T-helper 9 cell (primary cell): ENCODE measurements around the gene LRCH4.
"Not testable (repeated sequence)": the region's sequence is repeated elsewhere in the genome, so short reads cannot be mapped to it uniquely, and the experiment has no call there.

Source experiments
- DNase-seq: peaks from one replicate; pipeline ENCODE4 v3.0.0-alpha.2; 2020

LRCH4 gene

GRCh38 chr7:100567031-100567730 lies 18.7 kb downstream of the LRCH4 start:
- no peak for DNase-seq

GRCh38 chr7:100566018-100566531 lies 19.9 kb downstream of the LRCH4 start:
- no peak for DNase-seq

DNA sequence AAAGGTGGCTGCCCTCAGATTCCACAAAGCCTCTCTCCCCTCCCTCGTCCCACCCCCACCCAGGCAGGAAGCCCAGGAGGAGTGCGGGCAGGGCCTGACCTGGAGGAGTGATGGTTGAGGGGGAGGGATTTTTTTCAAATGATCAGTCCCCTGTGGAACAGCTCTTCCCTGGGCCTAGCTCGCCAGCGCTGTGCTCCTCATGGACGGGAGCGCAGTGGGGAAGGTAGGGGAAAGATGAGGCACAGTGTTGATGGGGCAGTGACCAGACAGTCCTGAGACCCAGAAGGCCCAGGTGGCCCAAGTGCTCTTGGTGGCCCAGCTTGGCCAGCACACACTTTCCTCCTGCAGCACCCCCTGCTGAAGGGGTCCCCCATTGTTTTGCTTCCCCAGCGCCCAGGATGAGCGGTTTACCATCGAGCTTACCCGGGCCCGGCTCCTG lies 20.8 kb downstream of the LRCH4 start:
- DNase-seq: no peak

DNA sequence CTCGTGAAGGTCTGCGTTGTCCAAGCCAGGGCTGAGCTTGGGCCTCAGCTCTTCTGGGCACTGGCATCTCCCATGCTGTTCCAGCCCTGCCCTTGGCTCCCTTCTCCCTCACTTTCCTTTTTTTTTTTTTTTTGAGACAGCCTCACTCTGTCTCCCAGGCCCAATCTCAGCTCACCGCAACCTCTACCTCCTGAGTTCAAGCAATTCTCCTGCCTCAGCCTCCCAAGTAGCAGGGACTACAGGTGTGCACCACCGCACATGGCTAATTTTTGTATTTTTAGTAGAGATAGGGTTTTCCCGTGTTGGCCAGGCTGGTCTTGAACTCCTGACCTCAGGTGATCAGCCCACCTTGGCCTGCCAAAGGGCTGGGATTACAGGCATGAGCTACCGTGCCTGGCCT lies 21.5 kb downstream of the LRCH4 start:
- not testable (repeated sequence) for DNase-seq

DNA sequence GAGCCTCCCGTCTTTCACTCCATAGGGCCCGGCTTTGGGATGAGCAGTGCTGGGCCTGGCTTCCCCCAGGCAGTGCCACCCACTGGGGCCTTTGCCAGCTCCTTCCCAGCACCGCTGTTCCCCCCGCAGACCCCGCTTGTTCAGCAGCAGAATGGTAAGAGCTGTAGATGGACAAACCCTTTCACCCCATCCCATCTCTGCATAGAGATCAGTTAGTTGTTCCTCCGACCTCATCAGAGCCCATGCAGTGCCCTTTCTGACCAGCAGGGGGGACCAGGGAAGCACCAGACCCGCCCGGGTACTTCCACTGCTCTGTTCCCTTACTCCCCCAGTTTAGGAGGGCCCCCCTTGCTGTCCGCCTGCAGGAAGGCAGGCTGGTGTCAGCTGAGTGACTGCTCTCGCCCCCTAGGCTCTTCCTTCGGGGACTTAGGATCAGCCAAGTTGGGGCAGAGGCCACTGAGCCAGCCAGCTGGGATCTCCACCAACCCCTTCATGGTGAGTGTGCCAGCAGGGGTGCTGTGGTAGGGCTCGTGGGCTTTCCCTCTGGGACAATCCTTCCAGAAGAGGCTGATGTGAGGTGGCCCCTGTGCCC lies 22.0 kb downstream of the LRCH4 start:
- peak; percentile 83 for DNase-seq

DNA sequence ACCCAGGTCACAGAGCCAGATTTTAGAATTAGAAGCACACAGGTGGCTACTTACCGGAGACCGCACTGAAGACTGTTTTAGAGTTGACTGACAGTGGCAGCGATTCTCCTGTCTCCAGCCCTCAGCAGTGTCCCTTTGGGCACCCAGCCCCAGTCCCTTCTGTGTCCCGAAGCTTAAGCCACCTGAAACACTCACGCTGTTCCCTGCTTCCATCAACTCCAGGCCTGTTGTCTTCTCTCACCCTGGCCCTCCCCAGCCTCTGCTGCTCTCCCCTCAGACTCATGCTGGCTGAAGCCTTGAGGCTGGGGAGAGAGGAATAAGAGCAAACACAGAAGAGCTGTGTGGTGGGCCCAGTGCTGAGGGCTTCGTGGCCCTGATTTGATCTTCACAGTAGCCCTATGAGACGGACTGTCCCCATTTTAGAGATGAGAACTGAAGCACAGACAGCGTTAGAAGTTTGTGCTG lies 22.8 kb downstream of the LRCH4 start:
- DNase-seq: no peak

DNA sequence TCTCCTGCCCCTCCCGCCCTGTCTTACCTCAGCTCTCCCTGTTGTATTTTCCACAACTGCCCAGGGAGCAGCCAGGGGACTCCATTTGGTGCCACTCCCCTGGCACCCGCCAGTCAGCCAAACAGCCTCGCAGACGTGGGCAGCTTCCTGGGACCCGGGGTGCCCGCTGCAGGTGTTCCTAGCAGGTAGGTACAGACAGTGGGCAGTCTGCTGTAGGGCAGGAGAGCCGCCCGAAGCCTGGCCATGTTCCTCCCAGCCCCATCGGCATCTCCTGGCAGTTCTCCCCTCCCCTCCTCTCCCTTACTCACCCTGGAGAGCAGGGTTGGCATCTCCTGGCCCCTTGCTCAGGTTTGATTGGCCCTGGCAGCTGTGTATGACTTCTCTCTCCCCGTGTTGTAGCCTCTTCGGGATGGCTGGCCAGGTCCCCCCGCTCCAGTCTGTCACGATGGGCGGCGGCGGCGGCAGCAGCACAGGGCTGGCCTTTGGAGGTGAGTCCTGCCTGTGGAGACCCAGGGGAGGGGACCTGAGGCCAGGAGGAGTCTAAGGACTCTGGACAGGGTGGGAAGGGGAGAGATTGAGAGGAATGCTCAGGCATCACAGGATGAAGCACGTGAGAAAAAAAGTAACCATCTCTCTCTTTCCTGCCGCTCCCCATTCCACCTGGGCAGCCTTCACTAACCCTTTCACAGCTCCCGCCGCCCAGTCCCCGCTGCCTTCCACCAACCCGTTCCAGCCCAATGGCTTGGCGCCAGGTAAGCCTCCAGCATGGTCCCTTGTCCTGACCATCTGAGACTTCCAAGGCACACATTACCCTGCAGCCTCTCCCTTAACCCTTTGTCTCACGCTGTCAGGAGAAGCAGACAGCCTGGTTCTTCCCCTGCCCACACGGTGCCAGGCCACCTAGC lies 23.5 kb downstream of the LRCH4 start:
- no peak for DNase-seq

- no peak for DNase-seq
These were observed 24.3 kb downstream of the LRCH4 start for GRCh38 chr7:100561491-100562194.

GRCh38 chr7:100559127-100559526 lies 26.8 kb downstream of the LRCH4 start:
- DNase-seq: no peak

DNA sequence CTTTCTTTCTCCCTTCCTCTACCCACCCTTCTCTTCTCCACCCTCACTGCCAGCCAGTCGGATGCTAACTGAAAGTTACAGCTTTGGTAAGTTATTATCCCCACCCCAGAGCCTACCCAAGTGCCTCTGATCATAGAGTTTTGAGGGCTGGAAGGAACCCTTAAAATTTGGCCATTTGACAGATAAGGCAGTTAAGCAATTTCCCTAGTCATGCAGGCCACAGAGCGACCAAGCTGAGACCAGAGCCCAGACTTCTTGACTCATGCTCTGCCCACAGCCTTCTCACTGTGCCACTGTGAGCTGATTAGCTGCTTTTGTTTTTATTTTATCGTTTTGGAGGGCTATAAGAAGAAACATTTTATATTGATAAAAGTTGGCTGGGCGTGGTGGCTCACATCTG lies 29.4 kb downstream of the LRCH4 start:
- DNase-seq: no peak

DNA sequence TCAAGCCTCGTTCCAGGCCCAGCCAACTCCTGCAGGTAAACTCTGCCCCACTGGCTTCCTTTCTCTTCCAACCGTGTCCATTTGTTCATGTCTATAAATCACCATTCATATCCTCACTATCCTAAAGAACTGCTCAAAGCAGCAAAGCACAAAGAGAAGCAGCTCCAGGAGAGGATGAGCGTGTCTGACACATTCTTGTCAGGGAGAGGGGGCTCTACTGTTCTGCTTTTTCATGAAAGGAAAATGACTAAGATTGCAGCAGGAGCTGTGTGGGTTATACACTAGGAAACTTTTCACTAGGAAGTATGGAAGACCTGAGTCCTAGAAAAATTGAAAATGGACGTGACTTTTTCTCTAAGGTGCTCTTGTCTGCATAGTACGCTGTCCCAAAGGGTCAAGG lies 30.2 kb downstream of the LRCH4 start:
- no peak for DNase-seq

GRCh38 chr7:100553032-100553431 lies 32.9 kb downstream of the LRCH4 start:
- DNase-seq: no peak

- no peak for DNase-seq
These were observed 33.4 kb downstream of the LRCH4 start for GRCh38 chr7:100552532-100552931.

- not testable (repeated sequence) for DNase-seq
These were observed 37.5 kb downstream of the LRCH4 start for GRCh38 chr7:100548446-100548845.

GRCh38 chr7:100547872-100548271 lies 38.1 kb downstream of the LRCH4 start:
- no peak for DNase-seq

DNA sequence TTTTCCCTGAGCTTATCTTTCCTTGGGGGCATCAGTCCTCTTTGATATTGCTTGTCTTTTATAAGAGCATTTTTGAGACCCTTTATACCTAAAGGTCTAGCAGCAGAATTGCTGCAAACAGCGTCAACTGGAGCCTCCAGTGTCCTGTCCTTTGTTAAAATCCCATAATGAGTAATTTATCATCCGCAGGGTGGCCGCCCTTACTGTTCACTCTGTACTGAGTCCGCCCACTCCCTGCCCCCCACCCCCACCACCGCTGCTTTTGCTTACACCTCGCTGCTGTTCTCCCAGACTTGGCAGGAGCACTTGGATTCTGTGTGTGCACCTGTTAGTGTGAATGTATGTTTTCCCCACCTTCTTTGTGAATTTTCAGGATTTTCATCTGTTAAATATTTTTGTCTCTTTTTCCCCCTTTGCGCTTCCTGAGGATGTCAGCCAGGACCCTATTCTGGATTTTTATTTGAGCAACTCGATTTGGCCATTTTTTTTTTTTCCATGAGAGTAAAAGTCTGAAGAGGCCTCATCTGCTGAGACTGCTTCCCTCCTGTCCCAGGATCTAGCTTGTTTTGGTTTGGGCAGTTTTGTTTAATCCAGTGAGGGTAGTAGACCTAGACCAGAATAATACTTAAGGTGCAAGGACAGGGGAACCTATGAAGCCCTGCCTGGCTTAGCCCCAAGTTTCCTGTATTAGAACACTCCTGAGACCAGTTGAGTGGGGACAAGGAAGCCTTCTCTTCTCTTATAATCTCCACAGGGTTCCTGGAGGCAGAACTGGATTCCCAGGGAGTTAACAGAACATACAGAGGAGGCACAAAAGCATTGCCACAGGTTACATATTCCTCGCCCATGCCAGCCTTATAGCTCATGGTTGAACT lies 38.8 kb downstream of the LRCH4 start:
- DNase-seq: no peak

GRCh38 chr7:100546129-100546925 lies 39.6 kb downstream of the LRCH4 start:
- no peak for DNase-seq

GRCh38 chr7:100545360-100546128 lies 40.4 kb downstream of the LRCH4 start:
- no peak for DNase-seq

GRCh38 chr7:100544967-100545359 lies 41.0 kb downstream of the LRCH4 start:
- no peak for DNase-seq

GRCh38 chr7:100544386-100544785 lies 41.5 kb downstream of the LRCH4 start:
- DNase-seq: no peak
